Upper lobe of right lung (tissue), 1 donor: Measurements from ENCODE around the gene BIRC6. TPM values are rescaled to one million over a fixed set of nuclear protein-coding genes. Genes with fewer than 3 reads are reported as not detected.

ENCODE experiments used
- ATAC-seq: fragments of 200-7000 bp; cut with Tn5 transposase; one replicate; pipeline ENCODE4 v1.9.1; 2020; ENCODE audit warnings: mild to moderate bottlenecking, moderate library complexity
- DNase-seq: peaks from one replicate; pipeline ENCODE4 v3.0.0-alpha.2; 2020
- H3K27ac ChIP-seq: fragments of 200-600 bp; one replicate; pipeline ENCODE4 v1.8.0; 2022
- H3K27me3 ChIP-seq: fragments of 200-600 bp; one replicate; pipeline ENCODE4 v1.8.0; 2022; ENCODE audit warnings: mild to moderate bottlenecking
- H3K36me3 ChIP-seq: fragments of 200-600 bp; one replicate; pipeline ENCODE4 v1.8.0; 2022
- H3K4me1 ChIP-seq: fragments of 200-600 bp; one replicate; pipeline ENCODE4 v1.8.0; 2022
- H3K4me3 ChIP-seq: fragments of 200-600 bp; one replicate; pipeline ENCODE4 v1.8.0; 2022; ENCODE audit warnings: mild to moderate bottlenecking
- H3K9me3 ChIP-seq: fragments of 200-600 bp; one replicate; pipeline ENCODE4 v1.8.0; 2022
- intact Hi-C: fragments of 100-400 bp; cut with DNase I; formaldehyde crosslinking; loops from one replicate; pipeline ENCODE4 v1.11.0; 2022
- total RNA-seq: library from RNA; stranded (reverse); fragmentation: NEBNext Ultra II Directional; extraction: Animal tissue kit (Norgen Biotek cat#: 25700); gene quantifications from one replicate; pipeline ENCODE4 v1.2.1, GENCODE V29; 2021
- TF ChIP-seq, protein P1 (sequence below): fragments of 200-600 bp; IDR thresholded peaks from one replicate; pipeline ENCODE4 v1.8.0; 2022; ENCODE audit warnings: antibody characterized with exemption
- donor health status: DM: no; HTN: yes; CAD: no; lungs with severe emphysema.

Gene BIRC6
- total RNA-seq, 1 donor from 2014 or later, result 86.6 TPM

DNA sequence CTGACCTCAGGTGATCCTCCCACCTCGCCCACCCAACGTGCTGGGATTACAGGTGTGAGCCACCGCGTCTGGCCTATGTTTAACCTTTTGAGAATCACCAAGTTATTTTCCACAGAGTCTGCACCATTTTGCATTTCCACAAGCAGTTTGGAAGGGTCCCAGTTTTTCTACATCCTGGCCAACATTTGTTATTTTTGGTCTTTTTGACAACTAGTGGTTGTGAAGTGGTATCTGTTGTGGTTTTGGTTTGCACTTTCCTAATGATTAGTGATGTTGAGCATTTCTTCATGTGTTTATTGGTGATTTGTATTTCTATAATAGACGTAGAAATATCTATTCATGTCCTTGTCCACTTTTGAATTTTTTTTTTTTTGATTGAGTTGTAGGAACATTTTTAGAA, 67.9 kb downstream of the BIRC6 start:
- TF ChIP-seq, protein P1, sequence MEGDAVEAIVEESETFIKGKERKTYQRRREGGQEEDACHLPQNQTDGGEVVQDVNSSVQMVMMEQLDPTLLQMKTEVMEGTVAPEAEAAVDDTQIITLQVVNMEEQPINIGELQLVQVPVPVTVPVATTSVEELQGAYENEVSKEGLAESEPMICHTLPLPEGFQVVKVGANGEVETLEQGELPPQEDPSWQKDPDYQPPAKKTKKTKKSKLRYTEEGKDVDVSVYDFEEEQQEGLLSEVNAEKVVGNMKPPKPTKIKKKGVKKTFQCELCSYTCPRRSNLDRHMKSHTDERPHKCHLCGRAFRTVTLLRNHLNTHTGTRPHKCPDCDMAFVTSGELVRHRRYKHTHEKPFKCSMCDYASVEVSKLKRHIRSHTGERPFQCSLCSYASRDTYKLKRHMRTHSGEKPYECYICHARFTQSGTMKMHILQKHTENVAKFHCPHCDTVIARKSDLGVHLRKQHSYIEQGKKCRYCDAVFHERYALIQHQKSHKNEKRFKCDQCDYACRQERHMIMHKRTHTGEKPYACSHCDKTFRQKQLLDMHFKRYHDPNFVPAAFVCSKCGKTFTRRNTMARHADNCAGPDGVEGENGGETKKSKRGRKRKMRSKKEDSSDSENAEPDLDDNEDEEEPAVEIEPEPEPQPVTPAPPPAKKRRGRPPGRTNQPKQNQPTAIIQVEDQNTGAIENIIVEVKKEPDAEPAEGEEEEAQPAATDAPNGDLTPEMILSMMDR, result no peak
- Histone ChIP-seq H3K36me3 (no peaks in the 10 kb centered on the region), H3K4me1 (peaks cover 24% of the 10 kb centered on the region), H3K27me3 (no peaks in the 10 kb centered on the region), H3K9me3 (no peaks in the 10 kb centered on the region), H3K4me3 (no peak overlapping the region), H3K27ac (no peak overlapping the region)
- intact Hi-C loops, result no loop called here
- DNase-seq, result no peak
- no peak for ATAC-seq

- intact Hi-C loops, result no loop called here
- peaks cover 24% of the 10 kb centered on the region for H3K4me1 ChIP-seq
- no peak for ATAC-seq
- TF ChIP-seq, protein P1, result no peak
- peaks cover 3% of the 10 kb centered on the region for H3K36me3 ChIP-seq
- H3K9me3 ChIP-seq, result no peaks in the 10 kb centered on the region
- H3K27me3 ChIP-seq, result no peaks in the 10 kb centered on the region
- DNase-seq, result no peak
- H3K4me3 ChIP-seq, result no peak overlapping the region
- H3K27ac ChIP-seq, result peak overlapping the region; percentile 6
These were observed 68.9 kb downstream of the BIRC6 start for GRCh38 chr2:32425719-32426141.

- Histone ChIP-seq H3K27ac (no peak overlapping the region), H3K27me3 (no peaks in the 10 kb centered on the region), H3K9me3 (no peaks in the 10 kb centered on the region), H3K4me1 (peaks cover 24% of the 10 kb centered on the region), H3K36me3 (peaks cover 21% of the 10 kb centered on the region), H3K4me3 (no peak overlapping the region)
- no peak for DNase-seq
- TF ChIP-seq, protein P1, result no peak
- peak; percentile 64 for ATAC-seq
- intact Hi-C loops, result no loop called here
These were observed 71.1 kb downstream of the BIRC6 start for GRCh38 chr2:32427672-32428610.

DNA sequence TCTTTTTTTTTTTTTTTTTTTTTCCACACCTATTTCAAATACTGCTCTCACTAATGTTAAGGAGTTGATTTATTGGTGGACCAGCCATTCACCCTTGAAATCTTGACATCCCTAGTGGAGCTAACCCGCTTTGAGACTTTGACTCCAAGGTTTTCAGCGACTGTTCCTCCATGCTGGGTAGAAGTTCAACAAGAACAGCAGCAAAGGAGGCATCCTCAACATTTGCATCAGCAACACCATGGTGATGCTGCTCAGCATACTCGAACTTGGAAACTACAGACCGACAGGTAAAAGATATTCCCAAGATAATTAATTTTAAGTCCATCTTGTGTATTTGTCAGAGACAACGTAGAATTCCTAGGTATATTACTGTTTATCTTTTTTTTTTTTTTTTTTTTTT, 74.0 kb downstream of the BIRC6 start:
- H3K4me3 ChIP-seq, result no peak overlapping the region
- intact Hi-C loops, result no loop called here
- H3K4me1 ChIP-seq, result peaks cover 18% of the 10 kb centered on the region
- ATAC-seq (no peak), DNase-seq (no peak)
- H3K36me3 ChIP-seq, result peaks cover 35% of the 10 kb centered on the region
- no peaks in the 10 kb centered on the region for H3K9me3 ChIP-seq
- TF ChIP-seq, protein P1, result no peak
- no peaks in the 10 kb centered on the region for H3K27me3 ChIP-seq
- H3K27ac ChIP-seq, result no peak overlapping the region

DNA sequence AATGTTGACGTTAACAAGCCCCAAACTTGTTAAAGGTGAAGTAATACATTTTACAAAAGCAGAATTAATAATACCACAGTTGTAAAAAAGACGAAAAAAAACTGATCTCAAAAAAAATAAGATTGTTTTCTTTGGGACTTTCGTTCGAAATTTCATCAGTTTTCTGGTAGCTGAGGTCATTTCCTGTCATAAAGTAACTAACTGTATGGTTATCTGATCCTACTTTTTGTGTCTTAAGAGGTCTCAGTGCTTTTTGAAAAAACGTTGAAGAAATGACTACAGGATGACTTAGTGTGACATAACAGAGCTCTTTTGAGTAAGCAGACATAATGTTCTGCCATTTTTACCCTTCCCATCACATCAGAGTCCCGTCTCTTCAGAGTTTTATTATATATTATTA, 79.3 kb downstream of the BIRC6 start:
- no peak for DNase-seq
- TF ChIP-seq, protein P1, result no peak
- no peak overlapping the region for H3K27ac ChIP-seq
- H3K36me3 ChIP-seq, result peaks cover 76% of the 10 kb centered on the region
- H3K27me3 ChIP-seq, result no peaks in the 10 kb centered on the region
- no peak for ATAC-seq
- intact Hi-C loops, result no loop called here
- H3K9me3 ChIP-seq, result no peaks in the 10 kb centered on the region
- no peak overlapping the region for H3K4me3 ChIP-seq
- no peaks in the 10 kb centered on the region for H3K4me1 ChIP-seq
